Neuronal stem cell (in vitro differentiated cells): Measurements from ENCODE around the gene ITGAE.

Experiments used
- DNase-seq: peaks from one replicate; pipeline ENCODE4 v3.0.0-alpha.2; 2013; ENCODE audit warnings: low spot score
- H2AFZ ChIP-seq: one replicate; pipeline ENCODE4 v1.6.1; 2013; ENCODE audit warnings: mild to moderate bottlenecking, low read length, inconsistent platforms
- H2AK5ac ChIP-seq: 2 replicates; pipeline ENCODE4 v1.6.1; 2013; ENCODE audit warnings: low read depth, mild to moderate bottlenecking, inconsistent platforms, low read length, moderate library complexity, mixed read lengths
- H2BK120ac ChIP-seq: 2 replicates; pipeline ENCODE4 v1.6.1; 2013; ENCODE audit warnings: low read depth, mild to moderate bottlenecking, inconsistent platforms, low read length, moderate library complexity, mixed read lengths
- H2BK12ac ChIP-seq: one replicate; pipeline ENCODE4 v1.6.1; 2013; ENCODE audit warnings: low read length, inconsistent platforms
- H2BK15ac ChIP-seq: 2 replicates; pipeline ENCODE4 v1.6.1; 2013; ENCODE audit warnings: mild to moderate bottlenecking, low read length, inconsistent platforms, mixed read lengths
- H2BK5ac ChIP-seq: one replicate; pipeline ENCODE4 v1.6.1; 2013; ENCODE audit warnings: inconsistent platforms, mild to moderate bottlenecking, low read length, moderate library complexity
- H3K14ac ChIP-seq: one replicate; pipeline ENCODE4 v1.6.1; 2013; ENCODE audit warnings: low read length, inconsistent platforms
- H3K18ac ChIP-seq: 2 replicates; pipeline ENCODE4 v1.6.1; 2013; ENCODE audit warnings: low read length, inconsistent platforms
- H3K23ac ChIP-seq: 2 replicates; pipeline ENCODE4 v1.6.1; 2013; ENCODE audit warnings: low read depth, mild to moderate bottlenecking, mixed read lengths, low read length, inconsistent platforms; ENCODE audit not compliant: poor library complexity
- H3K27ac ChIP-seq: replicated peaks from 3 replicates; pipeline ENCODE4 v1.5.1; 2013; ENCODE audit warnings: low read length, inconsistent platforms
- H3K27me3 ChIP-seq, 3 experiments: 2 replicates each; pipeline ENCODE4 v1.6.1; 2013; ENCODE audit warnings: low read length in 3 of 3, mild to moderate bottlenecking in 2 of 3, inconsistent platforms in 1 of 3, low read depth in 1 of 3, mixed read lengths in 1 of 3, moderate library complexity in 1 of 3; ENCODE audit not compliant: control insufficient read depth in 3 of 3, insufficient read depth in 3 of 3
- H3K36me3 ChIP-seq, 2 donors: replicated peaks in 1 of 2; 2 replicates each; pipeline ENCODE4 v1.6.1; 2013; ENCODE audit warnings: low read length in 2 of 2; ENCODE audit not compliant: control insufficient read depth in 2 of 2, insufficient read depth in 2 of 2
- H3K4ac ChIP-seq: 2 replicates; pipeline ENCODE4 v1.6.1; 2013; ENCODE audit warnings: inconsistent platforms, mild to moderate bottlenecking, low read length, moderate library complexity
- H3K4me1 ChIP-seq, 2 donors: 1 replicate in 1 of 2; 2 replicates in 1 of 2; pipeline ENCODE4 v1.6.1; 2013; ENCODE audit warnings: low read length in 2 of 2, low read depth in 1 of 2; ENCODE audit not compliant: control insufficient read depth in 2 of 2, insufficient read depth in 1 of 2
- H3K4me2 ChIP-seq: one replicate; pipeline ENCODE4 v1.6.1; 2013; ENCODE audit warnings: mild to moderate bottlenecking, low read length, inconsistent platforms; ENCODE audit not compliant: insufficient read depth, poor library complexity, severe bottlenecking
- H3K4me3 ChIP-seq, 2 donors: 2 replicates each; pipeline ENCODE4 v1.5.1; 2013; ENCODE audit warnings: low read length in 2 of 2, mild to moderate bottlenecking in 2 of 2, inconsistent platforms in 1 of 2, moderate library complexity in 1 of 2
- H3K79me1 ChIP-seq: one replicate; pipeline ENCODE4 v1.6.1; 2013; ENCODE audit warnings: low read depth, mild to moderate bottlenecking, inconsistent platforms, low read length, moderate library complexity
- H3K9ac ChIP-seq: one replicate; pipeline ENCODE4 v1.6.1; 2013; ENCODE audit warnings: mild to moderate bottlenecking, low read depth, low read length, inconsistent platforms; ENCODE audit not compliant: poor library complexity
- H3K9me3 ChIP-seq, 2 donors: replicated peaks in 1 of 2; 2 replicates each; pipeline versions ENCODE3 to v1.6.1; 2013; ENCODE audit warnings: low read length in 2 of 2, mild to moderate bottlenecking in 2 of 2, inconsistent platforms in 1 of 2, low read depth in 1 of 2, mixed read lengths in 1 of 2, moderate library complexity in 1 of 2; ENCODE audit not compliant: control insufficient read depth in 2 of 2, insufficient read depth in 1 of 2
- H4K8ac ChIP-seq: one replicate; pipeline ENCODE4 v1.6.1; 2013; ENCODE audit warnings: low read depth, mild to moderate bottlenecking, inconsistent platforms, low read length, moderate library complexity
- H4K91ac ChIP-seq: one replicate; pipeline ENCODE4 v1.6.1; 2013; ENCODE audit warnings: low read length, low read depth, mild to moderate bottlenecking, inconsistent platforms; ENCODE audit not compliant: poor library complexity
- WGBS, 2 donors: extraction: QIAGEN DNeasy Blood & Tissue Kit; methylation state at CpG; one replicate each; pipeline ENCODE4 v1.1.7; 2013; ENCODE audit warnings: missing lambda C conversion rate in 2 of 2, mixed read lengths in 1 of 2; ENCODE audit not compliant: insufficient read length in 2 of 2, insufficient replicate concordance in 1 of 2; ENCODE audit errors: extremely low coverage in 2 of 2; 5-methylcytosine and 5-hydroxymethylcytosine counted together

Gene ITGAE

DNA sequence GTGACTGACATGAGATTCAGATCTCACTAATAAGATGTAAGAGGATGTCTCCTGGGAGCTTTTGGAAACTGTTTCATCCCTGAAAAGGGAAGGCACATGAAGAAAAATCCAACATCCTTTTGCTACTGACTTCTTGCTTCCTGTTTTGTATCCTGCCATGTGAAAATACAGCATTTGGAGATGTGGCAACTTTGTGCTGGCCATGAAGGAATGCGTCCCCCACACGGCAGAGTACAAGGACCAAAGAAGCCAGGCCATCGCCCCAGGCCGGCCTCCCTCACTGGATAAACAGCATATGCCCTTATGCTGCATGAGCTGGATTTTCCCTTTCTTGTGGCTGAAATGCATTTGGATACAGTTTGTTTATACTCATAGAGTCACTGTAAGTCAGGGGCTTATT lies 82.8 kb downstream of the ITGAE start:
- H2BK12ac ChIP-seq: no peak overlapping the region
- H2BK5ac ChIP-seq: no peak overlapping the region
- H3K36me3 ChIP-seq: peaks cover 24 to 70% of the 10 kb centered on the region in 2 donors
- H3K4ac ChIP-seq: no peak overlapping the region
- DNase-seq: no peak
- no peak overlapping the region for H3K9ac ChIP-seq
- H4K91ac ChIP-seq: no peak overlapping the region
- peaks cover 3 to 7% of the 10 kb centered on the region in 2 donors for H3K4me1 ChIP-seq
- H2BK120ac ChIP-seq: no peak overlapping the region
- no peak overlapping the region for H2AK5ac ChIP-seq
- H3K79me1 ChIP-seq: no peaks in the 10 kb centered on the region
- H2AFZ ChIP-seq: no peak overlapping the region
- no peak overlapping the region for H2BK15ac ChIP-seq
- WGBS, 2 donors: no CpG with 5 or more reads among the region's 4 CpGs
- H3K14ac ChIP-seq: no peak overlapping the region
- H3K27ac ChIP-seq: no peak overlapping the region
- H3K23ac ChIP-seq: no peak overlapping the region
- no peak overlapping the region for H3K4me2 ChIP-seq
- H3K27me3 ChIP-seq: no peaks in the 10 kb centered on the region
- no peak overlapping the region for H3K18ac ChIP-seq
- H4K8ac ChIP-seq: no peak overlapping the region
- H3K9me3 ChIP-seq: no peaks in the 10 kb centered on the region
- H3K4me3 ChIP-seq: no peak overlapping the region

DNA sequence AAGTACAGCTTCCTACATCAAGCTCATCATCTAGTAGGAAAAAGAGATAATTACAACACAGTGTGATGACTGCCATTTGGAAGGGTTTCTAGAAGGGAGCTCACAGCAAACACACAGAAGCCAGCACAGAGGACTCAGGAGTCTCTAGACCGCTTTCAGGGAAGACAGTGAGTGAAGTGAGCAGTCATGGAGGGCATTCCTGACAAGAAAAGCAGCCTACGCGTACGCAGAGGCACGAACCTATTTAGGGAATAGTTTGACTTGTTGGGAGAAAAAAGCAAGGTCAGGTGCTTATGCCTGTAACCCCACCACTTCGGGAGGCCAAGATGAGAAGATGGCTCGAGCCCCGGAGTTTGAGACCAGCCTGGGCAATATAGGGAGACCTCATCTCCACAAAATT lies 85.7 kb downstream of the ITGAE start:
- H3K4me1 ChIP-seq: no peaks in the 10 kb centered on the region
- no peak overlapping the region for H3K23ac ChIP-seq
- H2AK5ac ChIP-seq: no peak overlapping the region
- no peak overlapping the region for H2AFZ ChIP-seq
- H3K27ac ChIP-seq: no peak overlapping the region
- no peaks in the 10 kb centered on the region for H3K9me3 ChIP-seq
- no peak overlapping the region for H3K4ac ChIP-seq
- peaks cover 24 to 72% of the 10 kb centered on the region in 2 donors for H3K36me3 ChIP-seq
- no CpG with 5 or more reads among the region's 8 CpGs for WGBS, 2 donors
- no peak overlapping the region for H3K14ac ChIP-seq
- H4K8ac ChIP-seq: no peak overlapping the region
- H3K4me3 ChIP-seq: no peak overlapping the region
- no peaks in the 10 kb centered on the region for H3K27me3 ChIP-seq
- no peaks in the 10 kb centered on the region for H3K79me1 ChIP-seq
- H2BK120ac ChIP-seq: no peak overlapping the region
- DNase-seq: no peak
- no peak overlapping the region for H2BK5ac ChIP-seq
- H2BK15ac ChIP-seq: no peak overlapping the region
- no peak overlapping the region for H3K18ac ChIP-seq
- no peak overlapping the region for H3K4me2 ChIP-seq
- H4K91ac ChIP-seq: no peak overlapping the region
- H3K9ac ChIP-seq: no peak overlapping the region
- H2BK12ac ChIP-seq: no peak overlapping the region

- Histone ChIP-seq H3K4me2 (no peak overlapping the region), H3K9ac (no peak overlapping the region), H3K36me3 (peaks cover 18 to 49% of the 10 kb centered on the region in 2 donors), H2BK15ac (no peak overlapping the region), H3K9me3 (no peaks in the 10 kb centered on the region), H3K23ac (no peak overlapping the region), H3K79me1 (no peaks in the 10 kb centered on the region), H4K91ac (no peak overlapping the region), H3K4ac (no peak overlapping the region), H3K27me3 (no peaks in the 10 kb centered on the region), H3K4me3 (no peak overlapping the region), H2AFZ (no peak overlapping the region), H3K18ac (no peak overlapping the region), H2BK5ac (no peak overlapping the region), H3K27ac (no peak overlapping the region), H3K14ac (no peak overlapping the region), H3K4me1 (no peaks in the 10 kb centered on the region), H2BK12ac (no peak overlapping the region), H4K8ac (no peak overlapping the region), H2AK5ac (no peak overlapping the region), H2BK120ac (no peak overlapping the region)
- no CpG with 5 or more reads among the region's 13 CpGs for WGBS, 2 donors
- DNase-seq: no peak
Measured at GRCh38 chr17:3712811-3713463, 88.1 kb downstream of the ITGAE start.

DNA sequence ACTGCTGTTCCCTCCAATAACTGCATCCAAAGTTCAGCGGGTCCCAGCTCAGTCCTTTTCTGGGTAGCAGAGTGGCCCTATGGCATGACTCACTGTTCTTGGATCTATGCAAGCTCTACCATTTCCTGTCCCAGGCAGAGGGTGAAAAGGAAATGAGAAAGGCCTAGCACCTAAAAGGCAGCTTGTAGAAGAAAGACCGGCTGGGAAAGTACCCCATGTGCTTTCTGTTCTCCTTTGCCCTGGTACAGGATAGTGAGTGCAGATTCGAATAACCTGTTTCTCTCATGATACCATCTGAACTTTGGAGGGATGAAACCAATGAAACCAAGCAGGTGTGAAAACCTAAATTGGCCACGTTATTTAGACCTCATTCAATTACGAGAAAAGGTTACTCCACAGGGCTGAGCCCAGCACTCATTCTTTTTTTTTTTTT lies 90.0 kb downstream of the ITGAE start:
- no peak overlapping the region for H3K27ac ChIP-seq
- no peak overlapping the region for H3K4me2 ChIP-seq
- no peak overlapping the region for H3K14ac ChIP-seq
- no peak overlapping the region for H3K23ac ChIP-seq
- no peak overlapping the region for H3K4me3 ChIP-seq
- H3K27me3 ChIP-seq: no peaks in the 10 kb centered on the region
- H2AK5ac ChIP-seq: no peak overlapping the region
- no peaks in the 10 kb centered on the region for H3K9me3 ChIP-seq
- no peak overlapping the region for H4K8ac ChIP-seq
- H3K9ac ChIP-seq: no peak overlapping the region
- H2BK15ac ChIP-seq: no peak overlapping the region
- no peaks in the 10 kb centered on the region for H3K4me1 ChIP-seq
- no peak overlapping the region for H2BK5ac ChIP-seq
- H3K79me1 ChIP-seq: no peaks in the 10 kb centered on the region
- no peak overlapping the region for H3K4ac ChIP-seq
- no peak for DNase-seq
- H2BK120ac ChIP-seq: no peak overlapping the region
- no peak overlapping the region for H4K91ac ChIP-seq
- no CpG with 5 or more reads among the region's 5 CpGs for WGBS, 2 donors
- no peak overlapping the region for H3K18ac ChIP-seq
- no peak overlapping the region for H2AFZ ChIP-seq
- H2BK12ac ChIP-seq: no peak overlapping the region
- peaks cover 9 to 29% of the 10 kb centered on the region in 2 donors for H3K36me3 ChIP-seq
